Common myeloid progenitor, CD34-positive (primary cell): ENCODE measurements around the gene PRCC.

Experiments
- CTCF ChIA-PET: fragments of 350-600 bp; sonication (Branson Sonifier 250); formaldehyde crosslinking; loops from one replicate; lab custom pipeline; 2021; ENCODE audit warnings: antibody characterized with exemption; lab: Charles Lee
- POLR2A ChIA-PET: fragments of 350-600 bp; sonication (Branson Sonifier 250); formaldehyde crosslinking; loops from one replicate; lab custom pipeline; 2021; ENCODE audit warnings: antibody characterized with exemption; lab: Charles Lee
- DNase-seq, 3 donors: peaks; one replicate each; pipeline versions ENCODE4 v3.0.0 to v3.0.0-alpha.2; 2013
- H3K27ac ChIP-seq, 2 experiments: 1 replicate in 1 of 2; 2 replicates in 1 of 2; pipeline ENCODE4 v1.7.0; 2013; ENCODE audit warnings: inconsistent platforms in 2 of 2, low read length in 2 of 2, mild to moderate bottlenecking in 2 of 2, low read depth in 1 of 2, moderate library complexity in 1 of 2; ENCODE audit not compliant: severe bottlenecking in 2 of 2, insufficient read depth in 1 of 2, poor library complexity in 1 of 2
- H3K27me3 ChIP-seq, 5 experiments: replicated peaks in 2 of 5; 1 replicate in 3 of 5; 2 replicates in 2 of 5; pipeline versions ENCODE4 v1.6.1 to v1.7.0; 2013; ENCODE audit warnings: low read length in 4 of 5, mild to moderate bottlenecking in 2 of 5, moderate library complexity in 2 of 5, inconsistent platforms in 1 of 5; ENCODE audit not compliant: insufficient read depth in 5 of 5, control insufficient read depth in 4 of 5
- H3K36me3 ChIP-seq, 4 experiments: 1 replicate in 2 of 4; 2 replicates in 2 of 4; pipeline versions ENCODE4 v1.6.1 to v1.7.0; 2013; ENCODE audit warnings: low read length in 3 of 4, control low read depth in 1 of 4, mild to moderate bottlenecking in 1 of 4; ENCODE audit not compliant: control insufficient read depth in 4 of 4, insufficient read depth in 4 of 4
- H3K4me1 ChIP-seq, 4 experiments: 1 replicate in 3 of 4; 2 replicates in 1 of 4; pipeline versions ENCODE4 v1.6.1 to v1.7.1; 2013; ENCODE audit warnings: low read length in 3 of 4, mild to moderate bottlenecking in 3 of 4, control low read depth in 1 of 4, inconsistent platforms in 1 of 4, moderate library complexity in 1 of 4; ENCODE audit not compliant: control insufficient read depth in 4 of 4, insufficient read depth in 4 of 4; ENCODE audit errors: control extremely low read depth in 1 of 4
- H3K4me3 ChIP-seq, 7 experiments: 1 replicate in 4 of 7; 2 replicates in 3 of 7; pipeline versions ENCODE4 v1.5.1 to v1.7.0; 2013; ENCODE audit warnings: mild to moderate bottlenecking in 7 of 7, low read length in 6 of 7, moderate library complexity in 6 of 7, inconsistent platforms in 2 of 7, low read depth in 2 of 7, control low read depth in 1 of 7; ENCODE audit not compliant: insufficient read depth in 4 of 7, control insufficient read depth in 1 of 7; ENCODE audit errors: extremely low read depth in 1 of 7
- H3K9me3 ChIP-seq, 5 experiments: 1 replicate in 4 of 5; 2 replicates in 1 of 5; pipeline versions ENCODE4 v1.6.1 to v1.7.1; 2013; ENCODE audit warnings: low read length in 4 of 5, mild to moderate bottlenecking in 2 of 5, inconsistent platforms in 1 of 5, low read depth in 1 of 5, moderate library complexity in 1 of 5; ENCODE audit not compliant: control insufficient read depth in 4 of 5, insufficient read depth in 2 of 5; ENCODE audit errors: control extremely low read depth in 1 of 5
- whole genome bisulfite sequencing: methylation state at CpG from one replicate; pipeline ENCODE4 v1.1.5; 2013; ENCODE audit not compliant: insufficient coverage; 5-methylcytosine and 5-hydroxymethylcytosine counted together

The PRCC gene

DNA sequence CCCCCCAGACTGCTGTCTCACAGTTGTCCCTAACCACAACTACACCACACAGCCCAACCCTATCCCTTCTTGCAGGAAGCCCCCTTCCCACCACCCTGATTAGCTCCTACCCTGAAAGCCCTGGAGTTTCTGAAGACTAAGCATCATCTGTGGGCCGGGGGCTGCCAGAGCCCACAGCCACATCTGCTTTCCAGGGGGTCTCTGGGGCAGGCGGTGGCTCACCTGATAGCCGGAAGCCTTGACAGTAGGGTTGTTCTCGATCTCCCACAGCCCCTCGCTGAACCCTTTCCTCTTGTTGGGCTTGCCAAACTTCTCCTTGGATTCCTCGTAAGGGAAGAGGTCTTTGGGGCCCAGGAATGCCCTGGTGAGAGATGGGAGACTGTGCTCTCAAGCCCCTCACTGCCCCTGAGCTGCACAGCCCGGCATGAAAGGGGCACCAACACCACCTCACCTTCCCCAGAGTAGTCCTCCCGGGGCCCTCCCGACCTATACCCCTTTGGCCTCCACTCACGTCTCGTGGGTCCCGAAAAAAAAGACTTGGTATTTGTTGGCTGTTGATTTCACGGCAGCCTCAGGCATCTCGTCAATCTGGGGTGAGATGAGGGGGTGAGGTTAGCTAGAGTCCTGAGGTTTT is 22.4 kb upstream of the PRCC start:
- Histone ChIP-seq H3K4me3 (peak overlapping the region in 3 of 7 experiments; percentile 25 to 46 (median 40)), H3K9me3 (no peaks in the 10 kb centered on the region), H3K36me3 (peaks cover 4 to 65% (median 14%) of the 10 kb centered on the region in 4 experiments), H3K27ac (peak overlapping the region in 1 of 2 experiments; percentile 95), H3K27me3 (no peaks in the 10 kb centered on the region), H3K4me1 (peaks cover 36 to 85% (median 78%) of the 10 kb centered on the region in 4 experiments)
- WGBS = 48% methylated on average over 4 of the region's 14 CpGs
- CTCF ChIA-PET = interaction anchor here (0.8 to 2.4 kb wide), 6 partner anchors 11 to 19 kb away, joined by 3 to 7 read pairs (median 4); partner anchors contain the start of genes ISG20L2 and METTL25B
- POLR2A ChIA-PET = no interaction called here
- DNase-seq = peak in 2 of 3 donors; percentile 31 to 33

DNA sequence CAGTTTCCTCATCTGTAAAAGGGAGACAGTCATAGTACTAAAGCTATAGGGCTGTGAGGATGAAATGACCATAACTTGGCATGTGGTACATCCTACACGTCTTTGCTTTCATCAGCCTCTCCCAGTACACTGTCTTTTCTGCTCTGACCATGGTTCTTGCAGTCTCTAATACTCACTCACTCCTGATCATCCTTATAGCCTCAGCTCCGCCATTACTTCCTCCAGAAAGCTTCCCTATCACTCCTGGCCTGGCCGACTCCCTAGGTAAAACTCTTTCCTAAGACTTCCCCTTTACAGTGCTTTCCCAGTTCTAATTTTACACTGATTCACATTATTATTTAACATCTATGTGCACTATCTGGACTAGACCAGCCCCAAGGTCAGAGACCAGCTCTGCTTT is 21.5 kb upstream of the PRCC start:
- H3K4me3 ChIP-seq = peak overlapping the region in 1 of 7 experiments; percentile 99
- H3K9me3 ChIP-seq = no peaks in the 10 kb centered on the region
- POLR2A ChIA-PET = no interaction called here
- CTCF ChIA-PET = interaction anchor here (1.8 to 2.4 kb wide), 4 partner anchors 10 to 20 kb away, joined by 4 to 7 read pairs (median 6); partner anchors contain the start of genes ISG20L2 and METTL25B
- H3K4me1 ChIP-seq = peaks cover 32 to 81% (median 77%) of the 10 kb centered on the region in 4 experiments
- no peak for DNase-seq
- peak overlapping the region in 1 of 2 experiments; percentile 95 for H3K27ac ChIP-seq
- no peaks in the 10 kb centered on the region for H3K27me3 ChIP-seq
- H3K36me3 ChIP-seq = peaks cover 4 to 68% (median 14%) of the 10 kb centered on the region in 4 experiments
- 64% methylated on average over 2 of the region's 3 CpGs for WGBS

DNA sequence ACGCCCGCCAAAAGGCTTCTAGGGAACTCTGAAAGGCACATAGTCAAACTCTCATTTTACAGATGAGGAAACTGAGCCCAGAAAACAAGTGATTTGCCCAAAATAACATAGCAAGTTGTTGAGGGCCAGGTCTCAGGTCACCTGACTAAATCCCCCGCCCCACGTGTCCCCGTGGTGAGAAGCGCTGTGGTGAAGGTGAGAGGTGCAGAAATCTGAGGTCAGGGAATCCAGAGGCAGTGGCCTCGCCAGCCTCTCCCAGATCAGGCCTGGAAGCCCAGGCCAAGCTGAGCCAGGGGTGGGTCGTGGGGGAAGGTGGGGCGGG is 21.0 kb upstream of the PRCC start:
- H3K36me3 ChIP-seq = peaks cover 4 to 67% (median 14%) of the 10 kb centered on the region in 4 experiments
- no peak for DNase-seq
- WGBS = 91% methylated on average over 6 of the region's 9 CpGs
- H3K4me1 ChIP-seq = peaks cover 31 to 79% (median 75%) of the 10 kb centered on the region in 4 experiments
- peak overlapping the region in 3 of 7 experiments; percentile 27 to 100 (median 99) for H3K4me3 ChIP-seq
- no peaks in the 10 kb centered on the region for H3K9me3 ChIP-seq
- POLR2A ChIA-PET = no interaction called here
- H3K27ac ChIP-seq = peak overlapping the region in 1 of 2 experiments; percentile 95
- H3K27me3 ChIP-seq = no peaks in the 10 kb centered on the region
- CTCF ChIA-PET = interaction anchor here (1.8 to 2.4 kb wide), 4 partner anchors 9 to 21 kb away, joined by 4 to 7 read pairs (median 6); partner anchors contain the start of genes ISG20L2 and METTL25B

DNA sequence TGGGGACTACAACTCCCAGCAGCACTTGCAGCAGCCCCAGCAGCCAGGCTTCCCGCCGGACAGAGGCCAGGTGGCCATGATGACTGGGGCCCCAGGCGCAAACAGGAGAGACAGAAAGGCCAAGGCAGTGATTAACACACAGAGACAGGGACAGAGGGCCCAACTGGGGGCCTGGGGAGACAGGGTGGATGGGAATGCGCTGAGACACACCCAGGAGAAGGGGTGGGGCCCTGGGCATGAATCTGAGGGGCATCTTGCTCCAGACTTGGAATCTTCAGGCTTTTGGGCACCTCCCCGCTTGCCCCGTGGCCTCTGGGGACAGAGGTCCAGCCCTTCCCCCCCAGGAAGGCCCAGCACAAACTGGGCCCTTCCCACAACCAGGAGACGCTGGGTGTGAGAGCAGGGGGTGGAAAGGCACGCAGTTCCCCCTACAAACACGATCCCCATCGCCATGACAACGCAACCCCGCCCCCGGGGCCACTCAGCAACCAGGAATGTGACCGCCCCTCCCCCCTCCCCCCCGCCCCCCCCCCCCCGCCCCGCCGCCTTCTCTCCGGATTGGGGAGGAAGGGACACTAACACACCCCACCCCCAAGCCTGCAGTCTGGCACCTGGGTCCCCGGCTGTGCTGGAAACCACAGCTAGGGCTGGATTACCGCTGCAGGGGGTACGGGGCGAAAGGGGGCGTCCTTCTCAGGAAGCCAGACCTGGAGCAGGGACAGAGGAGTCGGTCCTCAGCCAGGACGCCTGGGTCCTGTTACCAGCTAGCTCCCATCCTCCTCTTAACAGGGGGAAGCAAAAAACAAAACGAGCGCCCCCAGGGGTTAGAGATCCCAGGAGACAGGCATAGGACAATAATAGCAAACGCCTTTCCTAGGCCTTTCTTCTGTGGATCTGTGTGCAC is 20.4 kb upstream of the PRCC start:
- H3K4me1 ChIP-seq = peaks cover 30 to 74% (median 69%) of the 10 kb centered on the region in 4 experiments
- H3K4me3 ChIP-seq = peak overlapping the region; percentile 34 to 100 (median 90)
- POLR2A ChIA-PET = interaction anchor here (1.2 kb wide), 1 partner anchor 19 kb away, joined by 4 read pairs; the partner anchor contains the start of genes ISG20L2 and METTL25B
- no peaks in the 10 kb centered on the region for H3K27me3 ChIP-seq
- no peaks in the 10 kb centered on the region for H3K9me3 ChIP-seq
- H3K36me3 ChIP-seq = peaks cover 2 to 61% (median 14%) of the 10 kb centered on the region in 4 experiments
- CTCF ChIA-PET = interaction anchor here (1.0 to 2.4 kb wide), 10 partner anchors 9 to 58 kb away, joined by 3 to 11 read pairs (median 4); partner anchors contain the start of genes ISG20L2, METTL25B and PRCC
- H3K27ac ChIP-seq = peak overlapping the region; percentile 88 to 95
- DNase-seq = peak; percentile 62 to 83 (median 83)
- WGBS = 15% methylated on average over 16 of the region's 29 CpGs

DNA sequence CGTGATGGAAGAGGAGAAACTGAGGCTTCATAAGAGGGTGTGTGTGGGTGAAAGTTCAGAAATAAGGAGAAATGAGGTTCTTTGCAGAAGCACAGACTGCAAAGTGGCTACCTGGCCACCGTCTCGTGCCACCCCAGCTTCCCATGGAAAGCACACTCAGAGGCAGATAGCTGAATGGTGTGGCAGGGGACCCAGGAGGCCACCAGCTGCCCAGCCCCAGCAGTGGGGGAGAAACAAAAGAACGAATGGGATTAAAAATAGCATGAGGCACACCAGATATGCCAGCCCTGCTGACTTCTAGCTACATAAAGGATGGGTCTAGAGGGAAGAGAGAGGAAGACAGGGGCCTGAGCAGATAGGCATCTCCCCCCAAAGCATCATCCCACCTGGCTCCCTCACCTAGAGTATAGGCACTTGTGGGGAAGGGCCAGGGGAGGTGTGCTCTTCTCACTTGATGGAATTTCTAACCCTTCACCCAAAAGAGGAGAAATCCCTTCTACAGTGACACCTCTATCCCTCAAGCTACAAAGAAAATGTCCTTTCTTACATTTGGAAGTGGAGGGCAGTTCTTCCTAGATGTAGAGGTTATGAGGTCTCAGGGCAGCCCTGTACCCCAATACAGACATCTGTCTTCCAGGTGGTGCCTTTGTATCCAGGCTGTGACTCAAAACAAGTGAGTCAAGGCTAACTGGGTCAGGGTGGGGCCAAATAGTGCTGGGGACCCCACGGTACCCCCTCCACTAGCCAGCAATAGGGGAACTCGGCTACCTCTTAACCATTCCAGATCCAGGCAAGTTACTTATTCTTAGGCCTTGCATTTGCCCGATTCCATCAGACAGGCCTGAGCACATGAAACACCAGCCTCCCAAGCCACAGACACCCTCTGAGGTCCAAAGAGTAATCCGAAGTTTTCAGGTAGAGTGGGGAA is 19.3 kb upstream of the PRCC start:
- Histone ChIP-seq H3K4me3 (peak overlapping the region; percentile 34 to 100 (median 90)), H3K9me3 (no peaks in the 10 kb centered on the region), H3K4me1 (peaks cover 35 to 80% (median 75%) of the 10 kb centered on the region in 4 experiments), H3K36me3 (peaks cover 0 to 51% (median 9%) of the 10 kb centered on the region in 4 experiments), H3K27me3 (no peaks in the 10 kb centered on the region), H3K27ac (peak overlapping the region; percentile 77 to 93)
- DNase-seq = no peak
- POLR2A ChIA-PET = interaction anchor here (0.5 to 1.2 kb wide), 2 partner anchors 20 to 113 kb away, joined by 4 read pairs; partner anchors contain the start of genes ISG20L2 and METTL25B
- WGBS = 12% methylated on average over 6 of the region's 8 CpGs
- CTCF ChIA-PET = interaction anchor here (1.0 to 1.9 kb wide), 7 partner anchors 16 to 59 kb away, joined by 3 to 11 read pairs (median 3); partner anchors contain the start of genes ISG20L2, METTL25B and PRCC
